GM21619 (cell line): ENCODE results near the gene PEF1.

Experiments used
- ATAC-seq: cut with Tn5 transposase; IDR thresholded peaks from one replicate; pipeline ENCODE4 v1.9.1; 2021; ENCODE audit not compliant: unreplicated experiment

Gene PEF1, protein sequence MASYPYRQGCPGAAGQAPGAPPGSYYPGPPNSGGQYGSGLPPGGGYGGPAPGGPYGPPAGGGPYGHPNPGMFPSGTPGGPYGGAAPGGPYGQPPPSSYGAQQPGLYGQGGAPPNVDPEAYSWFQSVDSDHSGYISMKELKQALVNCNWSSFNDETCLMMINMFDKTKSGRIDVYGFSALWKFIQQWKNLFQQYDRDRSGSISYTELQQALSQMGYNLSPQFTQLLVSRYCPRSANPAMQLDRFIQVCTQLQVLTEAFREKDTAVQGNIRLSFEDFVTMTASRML

DNA sequence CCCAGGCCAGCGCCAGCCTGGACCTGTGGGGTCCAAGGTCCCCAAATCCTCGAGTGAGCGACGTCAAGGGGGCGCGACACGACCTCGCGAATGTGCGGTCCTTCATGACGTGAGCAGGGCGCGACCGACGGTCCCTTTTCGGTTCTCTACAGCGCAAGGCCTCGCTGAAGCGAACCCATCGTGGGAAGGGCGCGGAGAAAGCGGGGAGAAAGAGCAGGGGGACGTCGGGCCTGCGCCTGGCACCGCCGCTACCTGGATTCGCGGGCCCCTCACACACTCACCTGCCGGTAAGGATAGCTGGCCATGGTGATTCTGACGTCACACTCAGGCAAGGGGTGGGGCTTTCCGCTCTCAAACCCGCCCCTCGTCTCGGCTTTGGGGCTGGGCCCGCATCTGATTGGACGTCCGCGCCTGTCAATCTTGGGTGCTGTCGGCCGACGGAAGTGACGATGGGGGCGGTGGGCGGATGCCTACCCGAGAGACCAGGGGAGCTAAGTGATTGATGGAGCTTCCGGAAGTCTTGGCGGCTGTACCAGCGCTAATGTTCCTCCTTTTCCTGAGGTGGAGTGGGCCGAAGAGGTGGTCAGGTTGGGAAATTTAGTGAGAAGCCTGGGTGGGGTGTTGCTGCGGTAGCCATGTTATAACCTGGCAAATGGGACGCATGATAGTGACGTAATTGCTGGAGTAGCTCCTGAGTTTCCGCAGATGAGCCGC is at the start of gene PEF1:
PEF1 (minus strand) TSS at position 317 of the 714 bp plus-strand sequence; CDS start at position 305, 12 bp downstream.
- peak; percentile 87 for ATAC-seq

GRCh38 chr1:31693231-31693630 is 48.6 kb upstream of the PEF1 start:
- ATAC-seq: no peak

DNA sequence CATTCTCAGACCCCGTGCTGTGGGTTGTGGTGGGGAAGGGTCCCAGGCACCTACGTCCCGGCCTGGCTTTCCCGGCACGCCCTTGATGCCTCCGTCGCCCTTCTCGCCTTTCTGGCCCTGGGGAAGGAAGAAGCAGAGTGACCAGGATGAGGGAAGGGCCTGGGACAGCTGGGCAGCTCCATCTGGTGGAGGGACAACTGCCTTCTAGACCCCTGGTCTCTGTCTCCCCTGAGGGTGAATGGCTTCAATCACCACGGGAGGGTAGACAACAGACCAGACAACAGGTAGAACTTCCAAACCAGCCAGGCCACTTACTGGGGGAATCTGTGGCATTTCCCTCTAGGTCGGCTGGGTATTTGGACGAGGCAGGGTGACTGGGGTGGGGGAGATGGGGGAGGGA is 47.3 kb upstream of the PEF1 start:
- no peak for ATAC-seq

- ATAC-seq: no peak
Measured at GRCh38 chr1:31691446-31691845, 46.8 kb upstream of the PEF1 start.

DNA sequence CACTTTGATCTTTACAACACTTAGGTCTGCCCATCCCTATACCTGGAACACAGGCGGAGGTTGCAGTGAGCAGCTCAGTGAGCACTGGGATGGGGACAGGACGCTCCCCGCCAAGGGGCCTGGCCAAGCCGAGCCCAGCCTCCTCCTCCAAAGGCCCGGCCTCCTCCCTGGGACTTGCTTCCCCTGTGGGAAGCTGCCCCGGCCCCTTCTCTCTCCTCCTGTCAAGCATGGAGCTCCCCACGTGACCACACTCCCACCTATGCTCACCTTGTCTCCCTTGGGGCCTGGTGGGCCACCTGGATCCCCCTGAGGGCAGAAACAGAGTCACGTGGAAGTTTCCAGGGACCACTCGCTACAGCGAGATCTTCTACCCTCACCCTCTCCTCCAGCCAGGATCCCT is 46.2 kb upstream of the PEF1 start:
- no peak for ATAC-seq

DNA sequence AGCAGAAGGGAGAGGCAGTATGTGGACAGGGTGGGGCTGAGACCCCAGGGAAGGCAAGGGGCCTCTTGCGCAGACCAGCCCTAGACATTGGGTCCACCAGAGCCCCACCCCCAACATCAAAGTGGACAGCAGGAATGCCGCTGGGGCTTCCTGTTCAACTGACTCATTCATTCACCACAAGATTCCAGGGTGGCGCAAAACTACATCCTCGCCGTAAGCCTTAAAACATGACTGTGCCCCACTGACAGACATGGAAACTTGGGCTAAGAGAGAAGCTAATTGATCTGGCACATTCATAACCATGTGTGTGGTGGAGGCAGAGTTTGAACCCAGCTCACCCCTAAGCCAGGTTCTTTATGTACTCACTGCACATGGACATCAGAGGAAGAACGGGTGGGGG is 45.2 kb upstream of the PEF1 start:
- ATAC-seq: no peak

DNA sequence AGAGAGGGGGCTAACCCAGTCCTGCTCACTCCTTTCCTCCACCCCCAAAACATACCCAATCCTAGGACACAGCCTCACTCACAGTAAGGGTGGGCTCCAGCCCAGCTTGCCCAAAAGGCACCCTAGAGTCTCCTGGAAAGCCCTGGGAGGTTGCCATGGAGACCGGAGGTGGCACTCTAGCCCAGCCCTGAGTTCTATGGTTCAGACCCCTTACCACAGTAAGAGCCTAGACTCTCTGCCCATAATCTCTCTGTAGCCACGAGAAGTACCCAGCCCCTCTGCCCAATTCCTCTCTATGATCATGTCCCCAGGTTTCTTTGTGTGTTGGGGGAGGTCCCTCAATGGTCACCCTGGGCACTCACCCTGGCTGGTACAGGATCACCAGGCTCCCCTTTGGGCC is 44.7 kb upstream of the PEF1 start:
- no peak for ATAC-seq

GRCh38 chr1:31688233-31688918 is 43.7 kb upstream of the PEF1 start:
- ATAC-seq: no peak

DNA sequence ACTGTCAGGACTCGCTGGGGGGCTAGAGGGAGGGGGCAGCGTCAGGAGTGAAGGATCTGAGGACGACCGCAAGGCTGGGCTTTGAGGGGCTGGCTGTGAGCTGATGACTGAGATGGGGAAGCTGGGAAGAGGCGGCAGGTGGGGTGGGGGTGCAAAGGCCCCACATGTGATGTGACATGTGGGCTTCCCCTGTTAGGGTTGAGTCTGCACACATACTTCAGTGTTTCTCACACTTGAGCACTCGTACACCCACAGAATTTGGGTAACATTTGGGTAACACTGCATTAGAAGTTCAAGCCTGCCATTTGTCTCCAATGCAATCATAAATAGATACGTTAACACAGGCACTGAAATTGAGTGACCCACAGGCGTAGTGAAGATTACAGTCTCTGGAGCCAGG is 42.9 kb upstream of the PEF1 start:
- no peak for ATAC-seq

DNA sequence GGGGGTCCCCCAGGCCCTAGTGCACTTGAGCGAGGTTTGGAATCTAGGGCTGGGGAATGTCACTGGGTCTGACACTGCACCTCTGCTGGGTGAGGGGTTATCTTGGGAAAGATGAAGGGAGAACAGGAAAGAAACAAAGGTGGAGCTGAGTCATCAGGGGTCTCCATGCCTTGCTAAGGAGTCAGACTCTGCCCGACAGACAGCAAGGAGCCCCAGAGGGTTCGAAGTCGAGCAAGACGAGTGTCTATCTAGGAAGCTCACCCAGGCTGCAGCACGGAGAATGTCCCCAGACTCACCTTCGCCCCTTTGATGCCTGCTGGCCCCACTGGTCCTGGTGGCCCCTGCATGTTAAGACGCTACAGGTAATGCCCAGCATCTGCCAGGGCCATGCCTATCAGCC is 41.1 kb upstream of the PEF1 start:
- no peak for ATAC-seq

- ATAC-seq: no peak
Measured at GRCh38 chr1:31683997-31684396, 39.3 kb upstream of the PEF1 start.

GRCh38 chr1:31681415-31681814 is 36.7 kb upstream of the PEF1 start:
- no peak for ATAC-seq

GRCh38 chr1:31679676-31680230 is 35.1 kb upstream of the PEF1 start:
- ATAC-seq: no peak

DNA sequence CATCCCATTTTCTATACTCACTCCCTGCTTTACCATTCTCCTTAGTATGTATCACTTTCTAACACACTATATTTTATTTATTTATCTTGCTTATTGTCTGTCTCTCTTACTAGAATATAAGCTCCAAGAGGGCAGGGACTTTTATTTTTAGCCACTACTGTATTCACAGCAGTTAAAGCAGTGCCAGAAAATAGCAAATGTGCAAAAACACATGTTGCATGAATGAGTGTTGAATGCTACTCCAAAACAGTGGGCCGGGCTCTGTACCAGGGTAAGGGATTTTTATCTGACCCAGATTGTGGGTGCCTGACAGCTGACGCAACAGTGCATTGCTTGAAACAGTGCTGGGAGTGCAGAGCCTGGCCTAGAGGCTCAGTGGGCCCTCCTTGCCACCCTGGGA is 34.4 kb upstream of the PEF1 start:
- no peak for ATAC-seq

- no peak for ATAC-seq
Measured at GRCh38 chr1:31678681-31679080, 34.0 kb upstream of the PEF1 start.

DNA sequence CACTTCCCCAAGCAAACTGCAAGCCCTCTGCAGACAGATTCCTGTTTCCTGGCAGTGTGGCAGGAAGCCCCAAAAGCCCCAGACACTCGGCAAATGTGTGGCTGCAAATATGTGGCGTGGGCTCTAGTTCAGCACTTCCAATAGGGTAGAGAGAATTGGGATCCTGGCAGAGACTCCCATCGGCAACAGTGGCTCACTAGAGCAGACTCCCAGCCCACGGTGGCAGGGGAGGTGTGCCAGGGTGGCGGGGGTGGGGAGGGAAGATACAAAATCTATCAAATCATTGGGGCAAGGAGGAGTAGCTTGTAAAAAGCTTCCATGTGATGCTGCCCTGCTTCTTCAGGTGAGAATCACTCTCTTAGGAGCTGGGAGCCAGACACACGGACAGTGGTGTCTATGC is 33.3 kb upstream of the PEF1 start:
- ATAC-seq: no peak

- no peak for ATAC-seq
Measured at GRCh38 chr1:31677401-31677800, 32.7 kb upstream of the PEF1 start.

- ATAC-seq: no peak
Measured at GRCh38 chr1:31675756-31676155, 31.1 kb upstream of the PEF1 start.

DNA sequence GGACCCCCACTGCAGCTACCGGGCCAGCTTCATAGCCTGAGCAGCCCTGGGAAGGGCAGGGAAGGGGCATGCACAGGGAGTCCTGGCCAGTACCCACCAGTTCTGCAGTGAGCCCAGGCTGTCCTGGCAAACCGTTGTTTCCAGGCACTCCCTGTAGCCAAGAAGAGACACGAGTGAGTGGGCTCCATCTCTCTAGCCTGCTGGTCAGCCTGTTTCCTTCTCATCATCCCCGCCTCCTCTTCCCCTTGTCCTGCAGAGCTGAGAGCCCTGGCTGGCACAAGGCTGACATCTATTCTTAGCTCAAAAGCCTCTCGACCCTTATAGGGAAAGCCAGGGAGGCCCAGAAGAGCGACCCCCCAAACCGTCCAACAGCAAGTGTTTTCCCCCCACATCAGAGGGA is 30.5 kb upstream of the PEF1 start:
- no peak for ATAC-seq

- no peak for ATAC-seq
Measured at GRCh38 chr1:31674626-31675025, 29.9 kb upstream of the PEF1 start.

- no peak for ATAC-seq
Measured at GRCh38 chr1:31673433-31673832, 28.8 kb upstream of the PEF1 start.

- no peak for ATAC-seq
Measured at GRCh38 chr1:31672986-31673385, 28.3 kb upstream of the PEF1 start.
